Measurements from ENCODE around the gene PRSS36. TPM values are rescaled to one million over a fixed set of nuclear protein-coding genes. Genes with fewer than 3 reads are reported as not detected.
"Not testable (repeated sequence)": the region's sequence is repeated elsewhere in the genome, so short reads cannot be mapped to it uniquely, and the experiment has no call there.

Gene PRSS36
- polyA plus RNA-seq, 3 donors = 3.1 to 4.2 (median 3.4) TPM

DNA sequence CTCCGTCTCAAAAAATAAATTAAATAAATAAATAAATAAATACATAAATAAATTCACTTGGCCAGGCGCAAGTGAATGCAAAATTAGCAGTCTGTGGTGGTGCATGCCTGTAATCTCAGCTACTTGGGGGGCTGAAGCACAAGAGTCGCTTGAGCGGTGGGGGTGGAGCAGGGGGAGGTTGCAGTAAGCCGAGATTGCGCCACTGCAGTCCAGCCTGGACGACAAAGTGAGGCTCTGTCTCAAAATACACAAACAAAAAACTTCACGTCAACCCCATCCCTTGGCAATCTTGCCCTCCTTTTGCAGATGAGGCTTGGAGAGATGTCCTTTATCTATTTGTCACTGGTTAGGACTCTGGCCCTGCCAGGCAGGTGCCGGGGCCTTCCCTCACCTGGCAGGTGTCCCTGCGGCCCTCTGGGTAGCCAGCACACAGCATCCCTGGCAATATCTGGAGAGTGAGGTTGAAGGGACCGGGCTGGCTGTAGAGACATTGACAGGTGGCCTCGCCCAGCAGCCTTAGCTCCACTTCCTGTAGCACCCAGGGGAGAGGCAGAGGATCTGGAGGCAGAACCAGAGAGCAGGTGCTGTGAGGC is 4.4 kb downstream of the PRSS36 start:
- intact Hi-C loops (cut with micrococcal nuclease) = loop anchor here (10.0 kb wide), 2 partner anchors 51 to 151 kb away; partner anchors contain the start of gene VKORC1 (in 1 of the 2)
- H3K36me3 ChIP-seq (replicated peaks in 1 of 2; ENCODE audit: control insufficient read depth in 1 of 2, insufficient read depth in 2 of 2, low read length in 2 of 2) = no peaks in the 10 kb centered on the region

DNA sequence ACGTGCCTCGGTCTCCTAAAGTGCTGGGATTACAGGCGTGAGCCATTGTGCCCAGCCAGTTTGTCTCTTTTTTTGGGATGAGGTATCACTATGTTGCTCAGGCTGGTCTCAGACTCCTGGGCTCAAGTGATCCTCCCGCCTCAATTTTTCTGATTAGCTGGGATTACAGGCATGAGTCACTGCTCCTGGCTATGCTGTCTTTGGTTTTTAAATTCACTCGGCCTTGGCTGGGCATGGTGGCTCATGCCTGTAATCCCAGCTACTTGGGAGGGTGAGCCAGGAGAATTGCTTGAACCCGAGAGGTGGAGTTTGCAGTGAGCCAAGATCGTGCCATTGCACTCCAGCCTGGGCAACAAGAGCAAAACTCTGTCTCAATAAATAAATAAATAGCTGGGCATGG is 5.4 kb downstream of the PRSS36 start:
- H4K20me1 ChIP-seq (ENCODE audit: insufficient read depth, low read length); H3K4me2 ChIP-seq (replicated peaks; ENCODE audit: extremely low read depth, low read length, poor library complexity, severe bottlenecking); DNase-seq; H3K27me3 Mint-ChIP-seq (ENCODE audit: low read depth in 3 of 3); H3K9me3 Mint-ChIP-seq; H3K79me2 ChIP-seq (ENCODE audit: insufficient read depth, low read length); H3K27ac ChIP-seq (ENCODE audit: low read depth in 1 of 2, low read length in 2 of 2); H3K4me3 Mint-ChIP-seq; H3K9me3 ChIP-seq (replicated peaks in 1 of 2; ENCODE audit: control insufficient read depth in 1 of 2, insufficient read depth in 1 of 2, low read length in 2 of 2); H3K4me3 ChIP-seq (replicated peaks in 1 of 3; ENCODE audit: low read depth in 2 of 3, low read length in 3 of 3); H3K27me3 ChIP-seq (ENCODE audit: control insufficient read depth in 2 of 2, insufficient read depth in 2 of 2, low read length in 2 of 2); H2AFZ ChIP-seq (ENCODE audit: insufficient read depth, low read depth, low read length, poor library complexity, severe bottlenecking); H3K36me3 ChIP-seq (replicated peaks in 1 of 2; ENCODE audit: control insufficient read depth in 1 of 2, insufficient read depth in 2 of 2, low read length in 2 of 2); H3K36me3 Mint-ChIP-seq; H3K9ac ChIP-seq (ENCODE audit: insufficient read depth, low read length, poor library complexity, severe bottlenecking): not testable (repeated sequence)
- whole genome bisulfite sequencing (ENCODE audit: insufficient coverage) = 100% methylated on average over 7 of the region's 7 CpGs
- Mint-ChIP-seq H3K27ac (peak overlapping the region in 1 of 7 donors; percentile 30), H3K4me1 (peaks cover 43% of the 10 kb centered on the region)
- H3K4me1 ChIP-seq (ENCODE audit: control insufficient read depth in 1 of 2, insufficient read depth in 2 of 2, low read length in 2 of 2) = peaks cover 44 to 57% of the 10 kb centered on the region in 2 donors
- intact Hi-C loops (cut with micrococcal nuclease) = loop anchor here (10.0 kb wide), 2 partner anchors 50 to 150 kb away; partner anchors contain the start of gene VKORC1 (in 1 of the 2)

More for the DNA sequence above, 4.4 kb downstream of the PRSS36 start:
- Histone ChIP-seq H3K9ac (ENCODE audit: insufficient read depth, low read length, poor library complexity, severe bottlenecking) (no peak overlapping the region), H3K79me2 (ENCODE audit: insufficient read depth, low read length) (no peaks in the 10 kb centered on the region), H3K4me3 (replicated peaks in 1 of 3; ENCODE audit: low read depth in 2 of 3, low read length in 3 of 3) (no peak overlapping the region), H3K4me2 (replicated peaks; ENCODE audit: extremely low read depth, low read length, poor library complexity, severe bottlenecking) (no peak overlapping the region), H4K20me1 (ENCODE audit: insufficient read depth, low read length) (no peaks in the 10 kb centered on the region), H3K27ac (ENCODE audit: low read depth in 1 of 2, low read length in 2 of 2) (no peak overlapping the region), H3K27me3 (ENCODE audit: control insufficient read depth in 2 of 2, insufficient read depth in 2 of 2, low read length in 2 of 2) (no peaks in the 10 kb centered on the region), H3K9me3 (replicated peaks in 1 of 2; ENCODE audit: control insufficient read depth in 1 of 2, insufficient read depth in 1 of 2, low read length in 2 of 2) (no peaks in the 10 kb centered on the region), H3K4me1 (ENCODE audit: control insufficient read depth in 1 of 2, insufficient read depth in 2 of 2, low read length in 2 of 2) (peaks cover 52 to 65% of the 10 kb centered on the region in 2 donors), H2AFZ (ENCODE audit: insufficient read depth, low read depth, low read length, poor library complexity, severe bottlenecking) (no peak overlapping the region)
- Mint-ChIP-seq H3K4me3 (no peak overlapping the region), H3K9me3 (peaks cover 0 to 5% (median 0%) of the 10 kb centered on the region in 7 donors), H3K4me1 (peaks cover 54% of the 10 kb centered on the region), H3K36me3 (no peaks in the 10 kb centered on the region), H3K27ac (peak overlapping the region in 1 of 7 donors; percentile 43), H3K27me3 (ENCODE audit: low read depth in 3 of 3) (peaks cover 2 to 3% (median 2%) of the 10 kb centered on the region in 3 donors)
- 96% methylated on average over 4 of the region's 12 CpGs for WGBS (ENCODE audit: insufficient coverage)
- TF ChIP-seq, protein P1, sequence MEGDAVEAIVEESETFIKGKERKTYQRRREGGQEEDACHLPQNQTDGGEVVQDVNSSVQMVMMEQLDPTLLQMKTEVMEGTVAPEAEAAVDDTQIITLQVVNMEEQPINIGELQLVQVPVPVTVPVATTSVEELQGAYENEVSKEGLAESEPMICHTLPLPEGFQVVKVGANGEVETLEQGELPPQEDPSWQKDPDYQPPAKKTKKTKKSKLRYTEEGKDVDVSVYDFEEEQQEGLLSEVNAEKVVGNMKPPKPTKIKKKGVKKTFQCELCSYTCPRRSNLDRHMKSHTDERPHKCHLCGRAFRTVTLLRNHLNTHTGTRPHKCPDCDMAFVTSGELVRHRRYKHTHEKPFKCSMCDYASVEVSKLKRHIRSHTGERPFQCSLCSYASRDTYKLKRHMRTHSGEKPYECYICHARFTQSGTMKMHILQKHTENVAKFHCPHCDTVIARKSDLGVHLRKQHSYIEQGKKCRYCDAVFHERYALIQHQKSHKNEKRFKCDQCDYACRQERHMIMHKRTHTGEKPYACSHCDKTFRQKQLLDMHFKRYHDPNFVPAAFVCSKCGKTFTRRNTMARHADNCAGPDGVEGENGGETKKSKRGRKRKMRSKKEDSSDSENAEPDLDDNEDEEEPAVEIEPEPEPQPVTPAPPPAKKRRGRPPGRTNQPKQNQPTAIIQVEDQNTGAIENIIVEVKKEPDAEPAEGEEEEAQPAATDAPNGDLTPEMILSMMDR (IDR thresholded peaks at IDR 0.05) = no peak
- no peak for DNase-seq
